ENCODE data around the gene BRINP2.

The BRINP2 gene

DNA sequence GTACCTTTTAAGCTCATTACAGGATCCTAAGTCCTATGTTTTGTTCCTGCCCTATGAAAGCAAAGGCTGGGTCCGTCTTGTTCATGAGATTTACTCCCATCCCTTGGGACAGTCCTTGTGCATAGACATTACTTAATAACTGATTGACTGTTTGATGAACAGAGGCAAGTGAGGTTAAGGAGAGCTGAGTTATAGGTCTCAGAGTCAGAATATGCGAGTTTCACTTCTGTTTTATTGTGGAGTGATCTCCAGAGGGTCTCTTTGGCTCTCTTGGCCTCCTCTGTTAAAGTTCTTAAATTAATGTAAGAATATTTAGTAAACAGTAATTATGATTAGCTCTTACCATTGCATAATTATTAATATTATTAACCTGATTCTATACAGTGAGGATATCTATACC is 52.6 kb downstream of the BRINP2 start:
- DNase-seq (ENCODE audit: low read depth): no peak

- DNase-seq (ENCODE audit: low read depth): no peak
Observed at GRCh38 chr1:177227978-177228692, 57.4 kb downstream of the BRINP2 start.

- DNase-seq (ENCODE audit: low read depth): no peak
Observed at GRCh38 chr1:177228693-177229065, 57.9 kb downstream of the BRINP2 start.

DNA sequence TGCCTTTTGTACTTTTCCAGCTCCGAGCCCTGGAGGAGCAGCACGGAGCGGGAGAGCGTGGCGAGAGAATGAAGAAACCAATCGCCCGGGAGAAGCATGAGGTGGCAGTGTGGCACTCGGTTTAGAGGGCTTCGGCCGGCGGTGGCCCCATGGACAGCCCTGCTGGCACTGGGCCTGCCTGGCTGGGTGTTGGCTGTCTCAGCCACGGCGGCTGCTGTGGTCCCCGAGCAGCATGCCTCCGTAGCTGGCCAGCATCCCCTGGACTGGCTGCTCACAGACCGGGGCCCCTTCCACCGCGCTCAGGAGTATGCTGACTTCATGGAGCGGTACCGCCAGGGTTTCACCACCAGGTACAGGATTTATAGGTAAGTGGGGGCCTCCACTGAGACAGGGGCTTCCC is 59.0 kb downstream of the BRINP2 start:
- DNase-seq (ENCODE audit: low read depth): no peak

DNA sequence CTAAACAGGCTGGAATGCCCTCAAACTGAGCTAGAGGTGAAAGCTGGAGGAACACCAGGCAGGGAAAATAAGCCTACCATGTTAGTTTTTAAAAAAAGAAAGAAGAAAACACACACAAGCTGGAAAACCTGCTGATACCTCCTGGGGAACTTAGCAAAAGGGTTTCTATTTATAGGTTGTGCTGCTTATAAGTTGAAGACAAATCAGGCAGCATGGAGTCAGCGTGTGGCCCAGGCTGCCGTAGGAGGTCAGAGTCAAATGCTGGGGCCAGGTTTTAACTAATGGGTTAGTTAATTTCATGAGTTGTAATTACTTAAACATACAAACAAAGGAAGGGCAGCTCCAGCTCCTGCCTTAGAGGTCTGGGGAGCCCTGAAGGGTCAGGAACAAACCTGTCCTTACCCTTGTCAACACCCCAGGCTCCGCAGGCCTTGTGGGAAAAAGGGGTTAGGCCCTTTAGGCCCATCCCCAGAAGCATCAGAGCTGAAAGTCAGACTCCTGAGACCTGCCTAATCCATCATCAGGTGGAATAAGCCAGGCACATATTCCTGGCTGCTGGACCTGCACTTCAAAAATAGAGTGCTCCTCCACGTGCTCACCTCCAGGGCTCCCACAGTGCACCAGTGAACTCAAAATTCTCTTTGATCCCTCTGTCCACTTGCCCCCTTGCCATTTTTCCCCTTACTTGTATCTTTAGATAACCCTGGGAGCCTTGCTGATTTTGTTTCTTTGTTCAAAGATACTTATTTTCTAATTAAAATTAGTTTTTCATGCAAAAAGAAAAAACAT is 59.7 kb downstream of the BRINP2 start:
- no peak for DNase-seq (ENCODE audit: low read depth)

DNA sequence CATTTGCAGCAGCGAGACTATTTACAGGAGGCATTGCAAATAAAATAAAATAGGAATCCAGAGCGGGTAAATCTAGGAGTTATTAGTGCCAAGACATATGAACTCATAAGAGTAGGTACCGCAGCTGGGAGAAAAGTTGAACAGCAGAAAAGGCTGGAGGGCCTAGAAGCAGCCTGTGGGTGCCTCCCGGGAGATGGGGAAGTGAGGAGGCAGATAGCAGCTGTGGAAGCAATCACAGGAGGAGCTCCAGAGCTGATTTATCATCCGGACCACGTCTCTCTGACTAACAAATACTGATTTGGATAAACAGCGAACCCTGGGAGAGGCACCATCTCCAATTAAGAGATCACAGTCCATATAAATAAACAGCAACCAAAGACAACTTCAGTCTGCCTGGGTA is 64.6 kb downstream of the BRINP2 start:
- no peak for DNase-seq (ENCODE audit: low read depth)

GRCh38 chr1:177236962-177237361 is 66.2 kb downstream of the BRINP2 start:
- DNase-seq (ENCODE audit: low read depth): no peak

- DNase-seq (ENCODE audit: low read depth): no peak
Observed at GRCh38 chr1:177238967-177239366, 68.2 kb downstream of the BRINP2 start.

DNA sequence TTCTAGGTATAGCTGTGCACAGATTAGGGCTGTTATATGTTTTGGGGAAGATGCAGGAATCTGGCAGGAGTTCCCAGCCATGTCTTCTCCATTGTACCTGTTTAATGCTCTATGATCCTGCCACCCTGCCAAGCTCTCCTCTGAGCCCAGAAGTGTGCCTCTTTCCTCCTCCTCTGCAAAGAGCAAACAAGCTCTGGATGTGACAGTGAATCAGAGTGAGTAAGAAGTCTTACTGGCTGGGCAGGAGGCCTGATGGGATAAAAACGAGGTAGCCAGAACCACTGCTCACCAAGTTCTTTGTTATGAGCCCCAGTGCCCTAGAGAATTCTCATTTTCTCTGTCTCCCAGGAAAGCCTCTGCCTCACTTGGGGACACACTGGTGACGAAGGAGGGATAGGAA is 69.0 kb downstream of the BRINP2 start:
- no peak for DNase-seq (ENCODE audit: low read depth)

DNA sequence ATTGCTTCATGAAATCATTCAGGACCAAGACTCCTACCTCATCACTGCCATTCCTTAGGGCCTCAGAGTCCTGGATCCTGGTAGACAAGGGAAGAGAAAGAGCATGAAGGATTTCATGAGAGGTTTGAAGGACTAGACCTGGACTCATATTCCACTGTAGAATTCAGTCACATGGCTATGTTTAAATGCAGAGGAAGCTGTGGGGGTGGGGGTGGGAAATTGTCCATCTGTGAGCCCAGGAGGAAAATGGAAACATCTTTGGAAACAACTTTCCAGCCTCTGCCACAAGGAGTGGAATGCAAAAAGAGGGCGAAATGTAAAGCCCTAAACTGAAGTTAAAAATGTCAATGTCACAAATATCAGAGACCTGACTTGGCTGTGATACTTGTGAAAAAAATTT is 73.0 kb downstream of the BRINP2 start:
- no peak for DNase-seq (ENCODE audit: low read depth)

DNA sequence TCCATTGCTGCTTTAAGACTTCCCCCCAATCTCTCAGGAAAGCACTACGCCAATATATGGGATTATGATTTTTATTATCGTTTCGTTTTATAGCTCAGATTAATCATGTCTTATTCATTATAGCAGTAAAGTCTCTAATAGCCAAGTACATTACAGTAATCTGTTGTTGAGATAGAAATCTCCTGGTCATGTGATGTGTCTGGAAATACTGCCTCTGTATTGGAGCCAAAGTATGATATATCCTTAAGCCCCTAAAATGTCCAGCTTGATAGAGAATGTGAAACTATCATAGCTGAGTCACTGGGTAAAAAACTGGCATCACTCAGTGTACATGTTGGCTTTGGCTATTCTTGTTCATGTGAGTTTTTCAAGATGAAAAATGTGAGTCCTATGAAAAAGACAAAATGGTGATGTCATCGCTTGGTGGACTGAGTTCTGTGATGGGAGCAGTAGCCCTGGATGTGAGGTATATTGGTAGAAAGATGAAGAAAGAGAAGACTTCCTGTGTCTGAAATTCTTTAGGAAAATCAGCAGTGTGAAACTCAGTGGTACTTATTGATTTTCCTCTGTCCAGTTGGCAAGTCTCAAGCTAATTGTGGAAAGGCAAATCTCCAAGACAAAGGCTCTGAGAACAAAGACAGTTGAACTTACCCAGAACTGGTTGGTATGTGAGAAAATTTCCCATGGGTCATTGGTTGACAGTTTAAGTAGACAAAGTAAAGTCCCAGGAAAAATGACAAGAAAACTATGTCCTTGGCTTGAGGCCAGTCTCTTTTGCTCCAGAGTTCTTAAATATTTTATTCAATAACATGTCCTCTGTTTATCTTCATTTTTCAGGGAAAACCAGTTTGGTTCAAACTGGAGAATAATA is 76.2 kb downstream of the BRINP2 start:
- DNase-seq (ENCODE audit: low read depth): no peak

GRCh38 chr1:177247623-177248176 is 76.9 kb downstream of the BRINP2 start:
- no peak for DNase-seq (ENCODE audit: low read depth)

- DNase-seq (ENCODE audit: low read depth): no peak
Observed at GRCh38 chr1:177248258-177248657, 77.5 kb downstream of the BRINP2 start.

- DNase-seq (ENCODE audit: low read depth): no peak
Observed at GRCh38 chr1:177249231-177249630, 78.5 kb downstream of the BRINP2 start.

DNA sequence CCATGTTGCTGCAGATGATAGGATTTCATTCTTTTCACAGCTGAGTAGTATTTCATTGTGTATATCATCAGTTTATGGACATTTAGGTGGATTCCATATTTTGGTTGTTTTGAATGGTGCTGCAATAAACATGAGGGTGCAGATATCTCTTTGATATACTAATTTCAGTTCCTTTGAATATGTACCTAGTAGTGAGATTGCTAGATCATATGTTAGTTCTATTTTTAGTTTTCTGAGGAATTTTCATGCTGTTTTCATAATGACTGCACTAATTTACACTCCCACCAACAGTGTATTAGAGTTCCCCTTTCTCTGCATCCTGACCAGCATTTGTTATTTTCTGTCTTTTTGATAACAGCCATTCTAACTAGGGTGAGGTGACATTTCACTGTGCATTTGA is 82.1 kb downstream of the BRINP2 start:
- DNase-seq (ENCODE audit: low read depth): no peak

DNA sequence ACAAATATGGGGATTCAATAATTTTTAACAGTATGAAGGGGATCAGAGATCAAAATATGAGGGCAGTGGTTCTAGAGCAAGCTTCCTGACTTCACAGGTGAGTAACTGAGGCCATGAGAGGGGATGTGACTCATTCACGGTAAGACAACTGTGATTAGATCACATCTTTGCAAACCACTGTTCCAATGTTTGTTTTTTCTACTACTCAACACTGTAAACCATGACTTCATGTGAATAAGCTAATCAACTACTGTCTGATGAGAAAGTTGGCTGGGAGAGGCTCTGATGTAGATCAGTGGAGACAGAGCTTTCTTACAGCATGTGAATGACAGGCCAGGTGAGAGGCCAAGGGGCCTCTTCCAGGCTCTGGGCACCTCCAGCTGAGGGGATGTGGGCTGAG is 84.7 kb downstream of the BRINP2 start:
- DNase-seq (ENCODE audit: low read depth): no peak

DNA sequence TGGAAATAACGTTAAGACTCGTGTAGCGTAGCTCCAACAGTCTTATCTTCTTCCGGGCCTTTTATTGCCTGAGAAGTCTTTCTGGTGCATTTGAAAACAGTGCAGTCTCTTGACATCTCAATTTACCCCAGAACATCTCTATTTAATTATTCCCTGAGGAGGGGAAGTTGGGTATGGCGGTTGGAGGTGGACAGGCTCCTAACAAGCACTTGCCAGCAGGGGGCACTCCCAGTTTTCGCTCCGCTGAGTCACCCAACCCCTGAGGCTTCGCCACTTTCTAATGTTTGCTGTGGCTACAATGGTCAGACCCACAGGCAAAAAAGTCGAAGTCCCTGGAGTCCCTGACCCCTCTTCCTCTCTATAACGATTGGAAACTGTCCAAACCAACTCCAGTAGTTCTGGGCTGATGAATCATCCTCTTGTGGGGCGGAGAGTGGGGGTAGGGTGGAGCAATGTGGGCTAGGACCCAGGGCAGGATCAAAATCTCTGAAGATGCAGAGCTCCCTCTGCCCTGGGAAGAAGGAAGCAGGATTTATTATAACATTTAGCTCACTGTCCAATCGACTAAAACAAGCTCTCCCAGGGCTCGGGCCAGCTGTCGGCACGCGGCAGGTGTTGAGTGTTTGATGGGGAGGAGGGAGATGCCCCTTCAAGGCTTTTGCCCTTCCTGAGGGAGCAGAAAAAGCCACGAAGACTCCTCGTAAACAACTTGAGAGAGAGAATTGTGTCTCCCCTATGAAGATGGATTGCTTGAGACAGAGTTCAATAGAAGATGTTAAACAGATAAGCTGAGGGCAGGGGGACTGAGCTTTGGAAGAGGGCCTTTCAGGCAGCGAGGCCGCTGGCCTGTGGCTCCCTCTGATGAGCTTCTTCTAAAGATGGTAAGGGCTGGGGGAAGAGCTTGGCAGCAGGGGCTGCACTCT is 85.7 kb downstream of the BRINP2 start:
- no peak for DNase-seq (ENCODE audit: low read depth)

- DNase-seq (ENCODE audit: low read depth): no peak
Observed at GRCh38 chr1:177257128-177257527, 86.4 kb downstream of the BRINP2 start.

- no peak for DNase-seq (ENCODE audit: low read depth)
Observed at GRCh38 chr1:177257576-177257975, 86.8 kb downstream of the BRINP2 start.

GRCh38 chr1:177270863-177271262 is 100.1 kb downstream of the BRINP2 start:
- DNase-seq (ENCODE audit: low read depth): no peak

GRCh38 chr1:177273141-177273540 is 102.4 kb downstream of the BRINP2 start:
- no peak for DNase-seq (ENCODE audit: low read depth)
